ENCODE results near the gene DDX23. TPM values are rescaled to one million over a fixed set of nuclear protein-coding genes. Genes with fewer than 3 reads are reported as not detected.

DDX23 gene
- total RNA-seq, 4 donors from 2014 or later, result 44.9 to 85.0 (median 62.0) TPM

DNA sequence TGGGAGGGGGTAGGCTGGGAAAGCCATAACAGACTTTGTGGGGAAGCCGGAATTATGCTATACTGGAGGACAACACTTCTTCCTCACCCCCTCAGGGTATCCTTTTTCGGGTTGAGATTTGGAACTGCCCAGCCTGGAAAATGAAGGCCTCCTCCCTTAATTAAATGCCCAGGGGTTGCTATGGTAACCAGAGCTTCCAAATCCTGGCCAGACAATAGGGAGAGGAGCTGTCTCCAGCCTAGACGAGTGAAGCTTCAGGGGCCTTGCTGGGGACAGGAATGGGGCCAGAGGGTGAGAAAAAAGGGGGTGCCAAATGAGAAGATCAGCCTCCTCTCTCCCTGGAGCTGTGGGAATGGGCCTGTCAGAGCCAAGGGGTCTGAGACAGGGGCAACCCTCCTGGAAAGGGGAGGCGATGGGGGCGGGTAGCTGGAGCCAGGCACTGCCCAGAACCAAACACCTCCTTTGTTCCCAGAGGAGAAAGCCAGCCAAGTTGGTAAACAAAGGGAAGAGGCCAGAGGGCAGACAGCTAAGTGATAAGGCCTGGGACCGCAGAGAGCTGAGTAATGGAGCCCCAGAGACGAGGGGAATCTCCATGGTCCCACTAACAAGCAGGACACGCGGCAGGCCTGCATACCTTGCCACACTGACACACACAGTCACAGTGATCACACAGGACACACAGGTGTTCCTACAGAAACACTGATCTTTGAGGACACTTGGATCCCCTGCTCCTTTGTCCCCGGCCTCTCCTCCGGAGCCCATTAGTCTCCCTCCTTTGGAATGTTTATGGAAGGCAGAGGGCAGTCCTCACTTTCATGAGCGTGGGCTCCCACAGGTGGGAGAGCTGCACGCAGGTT is 31.6 kb upstream of the DDX23 start:
- ATAC-seq (ENCODE audit: low FRiP score) (no peak), DNase-seq (ENCODE audit: low spot score) (no peak)
- TF ChIP-seq, protein P1, sequence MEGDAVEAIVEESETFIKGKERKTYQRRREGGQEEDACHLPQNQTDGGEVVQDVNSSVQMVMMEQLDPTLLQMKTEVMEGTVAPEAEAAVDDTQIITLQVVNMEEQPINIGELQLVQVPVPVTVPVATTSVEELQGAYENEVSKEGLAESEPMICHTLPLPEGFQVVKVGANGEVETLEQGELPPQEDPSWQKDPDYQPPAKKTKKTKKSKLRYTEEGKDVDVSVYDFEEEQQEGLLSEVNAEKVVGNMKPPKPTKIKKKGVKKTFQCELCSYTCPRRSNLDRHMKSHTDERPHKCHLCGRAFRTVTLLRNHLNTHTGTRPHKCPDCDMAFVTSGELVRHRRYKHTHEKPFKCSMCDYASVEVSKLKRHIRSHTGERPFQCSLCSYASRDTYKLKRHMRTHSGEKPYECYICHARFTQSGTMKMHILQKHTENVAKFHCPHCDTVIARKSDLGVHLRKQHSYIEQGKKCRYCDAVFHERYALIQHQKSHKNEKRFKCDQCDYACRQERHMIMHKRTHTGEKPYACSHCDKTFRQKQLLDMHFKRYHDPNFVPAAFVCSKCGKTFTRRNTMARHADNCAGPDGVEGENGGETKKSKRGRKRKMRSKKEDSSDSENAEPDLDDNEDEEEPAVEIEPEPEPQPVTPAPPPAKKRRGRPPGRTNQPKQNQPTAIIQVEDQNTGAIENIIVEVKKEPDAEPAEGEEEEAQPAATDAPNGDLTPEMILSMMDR (IDR thresholded peaks at IDR 0.05), result no peak

DNA sequence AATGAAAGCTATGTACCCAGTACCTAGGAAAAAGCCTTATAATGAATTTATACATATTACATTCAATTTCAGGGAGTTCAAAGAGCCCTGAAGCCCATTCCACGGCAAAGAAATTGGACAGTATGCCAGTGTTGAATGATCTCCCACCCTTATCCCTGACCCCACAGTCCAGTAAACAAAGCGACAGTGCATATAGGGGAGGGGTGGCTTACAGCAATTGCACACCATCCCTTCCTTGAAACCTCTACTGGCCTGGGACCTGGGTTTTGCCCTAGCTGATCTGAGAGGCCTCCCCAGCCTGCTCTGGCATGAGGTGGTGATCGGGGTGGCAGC is 31.0 kb upstream of the DDX23 start:
- no peak for ATAC-seq (ENCODE audit: low FRiP score)

DNA sequence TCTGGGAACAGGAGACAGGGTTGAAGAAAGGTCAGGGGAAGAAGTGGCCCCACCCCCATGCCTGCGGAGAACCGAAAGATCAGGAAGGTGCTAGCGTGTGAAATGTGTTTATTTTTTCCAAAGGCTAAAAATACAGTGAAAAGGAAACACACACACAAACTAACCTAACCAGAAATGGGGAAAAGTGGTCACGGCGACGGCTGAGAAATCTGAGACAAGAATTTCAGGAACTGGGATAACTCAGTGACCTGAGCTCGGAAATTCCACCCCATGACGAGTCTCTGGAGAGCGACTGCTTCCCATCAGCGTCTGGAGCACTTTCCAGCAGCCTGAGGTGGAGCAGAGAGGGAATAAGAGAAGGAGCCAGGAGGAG is 30.3 kb upstream of the DDX23 start:
- ATAC-seq (ENCODE audit: low FRiP score), result peak; percentile 67
- TF ChIP-seq, protein P1 (IDR thresholded peaks at IDR 0.05), result no peak
- no peak for DNase-seq (ENCODE audit: low spot score)

More for the DNA sequence above, 31.0 kb upstream of the DDX23 start:
- DNase-seq (ENCODE audit: low spot score), result no peak
- TF ChIP-seq, protein P1 (IDR thresholded peaks at IDR 0.05), result no peak

DNA sequence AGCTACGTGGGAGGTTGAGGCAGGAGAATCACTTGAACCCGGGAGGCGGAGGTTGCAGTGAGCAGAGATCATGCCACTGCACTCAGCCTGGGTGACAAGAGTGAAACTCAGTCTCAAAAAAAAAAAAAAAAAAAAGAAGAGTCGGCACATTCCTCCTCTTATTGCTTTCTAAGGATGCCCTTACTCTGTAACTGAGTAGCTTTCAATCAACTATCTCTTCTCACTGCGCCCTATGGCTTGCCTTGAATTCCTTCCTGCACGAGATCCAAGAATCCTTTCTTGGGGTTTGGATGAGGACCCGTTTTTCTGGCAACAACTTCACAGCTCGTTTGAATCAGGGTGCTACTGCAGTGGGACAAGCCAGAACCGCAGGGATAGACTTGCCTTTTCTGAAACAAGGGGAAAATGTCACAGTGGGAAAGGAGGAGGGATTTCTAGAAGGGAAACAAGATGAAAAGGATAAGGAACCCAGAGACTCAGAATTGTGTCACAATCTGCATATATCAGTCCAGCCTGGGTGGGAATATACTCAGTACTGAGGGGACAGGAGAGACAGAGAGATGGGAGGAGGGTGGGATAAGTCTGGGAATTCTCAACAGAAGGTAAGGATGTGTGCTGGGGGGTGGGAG is 29.8 kb upstream of the DDX23 start:
- DNase-seq (ENCODE audit: low spot score) (no peak), ATAC-seq (ENCODE audit: low FRiP score) (peak; percentile 20)
- TF ChIP-seq, protein P1 (IDR thresholded peaks at IDR 0.05), result no peak

DNA sequence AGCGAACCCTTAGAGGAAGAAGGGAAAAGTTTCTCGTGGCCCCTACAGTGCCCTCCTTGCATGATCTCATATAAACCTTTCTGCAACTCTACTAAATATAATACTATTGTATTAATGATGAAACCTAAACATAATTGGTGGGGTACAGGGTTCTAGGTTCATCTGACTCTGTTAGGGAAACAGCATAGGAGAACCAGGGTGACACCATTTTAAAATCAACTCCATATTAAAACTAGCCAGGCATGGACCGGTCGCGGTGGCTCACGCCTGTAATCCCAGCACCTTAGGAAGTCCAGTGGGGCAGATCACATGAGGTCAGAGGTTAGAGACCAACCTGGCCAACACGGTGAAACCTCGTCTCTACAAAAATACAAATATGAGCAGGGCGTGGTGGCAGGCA is 28.7 kb upstream of the DDX23 start:
- DNase-seq (ENCODE audit: low spot score) (no peak), ATAC-seq (ENCODE audit: low FRiP score) (no peak)
- TF ChIP-seq, protein P1 (IDR thresholded peaks at IDR 0.05), result no peak

DNA sequence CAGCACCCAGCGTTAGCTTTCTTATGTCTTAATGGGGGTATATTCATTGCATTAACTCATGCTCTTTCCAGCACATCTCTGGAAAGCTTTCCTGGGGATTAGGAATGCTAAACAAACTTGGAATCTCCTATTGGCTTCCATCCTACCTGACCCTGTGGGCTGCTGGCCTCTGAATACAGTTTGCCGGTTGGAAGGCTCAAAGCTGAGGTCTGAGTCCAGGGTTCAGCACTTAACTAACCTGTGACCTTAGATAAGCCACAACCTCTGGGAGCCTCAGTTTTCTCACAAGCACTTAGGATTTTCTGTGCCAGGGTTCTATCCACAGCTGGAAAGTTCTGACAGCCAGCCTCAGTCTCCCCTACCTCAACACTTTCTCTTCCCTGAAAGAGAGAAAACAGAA is 26.6 kb upstream of the DDX23 start:
- TF ChIP-seq, protein P1 (IDR thresholded peaks at IDR 0.05), result no peak
- DNase-seq (ENCODE audit: low spot score) (no peak), ATAC-seq (ENCODE audit: low FRiP score) (no peak)

Data from omental fat pad (tissue), 4 donors.